C4-2B (cell line): ENCODE measurements around the gene AKAP8L.
A peak's percentile ranks its signal among the peaks of the same experiment; 100 is the strongest.

Experiments
- H3K27ac ChIP-seq: fragments of 450-650 bp; 2 replicates; pipeline ENCODE4 v1.5.1; 2017
- CTCF ChIP-seq: fragments of 450-650 bp; conservative IDR thresholded peaks from 2 replicates; pipeline ENCODE4 v1.5.1; 2017; ENCODE audit warnings: mild to moderate bottlenecking
- ZFX ChIP-seq: fragments of 450-650 bp; IDR thresholded peaks from 2 replicates; pipeline ENCODE4 v1.6.1; 2017

The AKAP8L gene

GRCh38 chr19:15378534-15379082, 40.2 kb downstream of the AKAP8L start:
- peak overlapping the region; percentile 99 for H3K27ac ChIP-seq
- TF ChIP-seq CTCF: no peak
- TF ChIP-seq ZFX: no peak

- no peak for TF ChIP-seq CTCF
- no peak for TF ChIP-seq ZFX
- peak overlapping the region; percentile 48 for H3K27ac ChIP-seq
Observed at GRCh38 chr19:15374796-15375440, 43.9 kb downstream of the AKAP8L start.

GRCh38 chr19:15374105-15374651, 44.6 kb downstream of the AKAP8L start:
- no peak for TF ChIP-seq ZFX
- peak overlapping the region; percentile 48 for H3K27ac ChIP-seq

- H3K27ac ChIP-seq: no peak overlapping the region
- TF ChIP-seq ZFX (no peak), CTCF (no peak)
Observed at GRCh38 chr19:15373644-15374043, 45.1 kb downstream of the AKAP8L start.

- no peak for TF ChIP-seq CTCF
- TF ChIP-seq ZFX: no peak
- H3K27ac ChIP-seq: no peak overlapping the region
Observed at GRCh38 chr19:15372891-15373301, 45.9 kb downstream of the AKAP8L start.

- TF ChIP-seq CTCF: no peak
- TF ChIP-seq ZFX: no peak
- no peak overlapping the region for H3K27ac ChIP-seq
Observed at GRCh38 chr19:15372470-15372869, 46.3 kb downstream of the AKAP8L start.

GRCh38 chr19:15371786-15372380, 46.9 kb downstream of the AKAP8L start:
- no peak overlapping the region for H3K27ac ChIP-seq
- TF ChIP-seq CTCF: no peak
- no peak for TF ChIP-seq ZFX

GRCh38 chr19:15371119-15371518, 47.7 kb downstream of the AKAP8L start:
- H3K27ac ChIP-seq: no peak overlapping the region
- TF ChIP-seq ZFX: no peak
- TF ChIP-seq CTCF: no peak
